ENCODE measurements around the gene ZC3H10. TPM values are rescaled to one million over a fixed set of nuclear protein-coding genes. Genes with fewer than 3 reads are reported as not detected.

ZC3H10 gene
- total RNA-seq, 4 donors from 2014 or later: 3.1 to 9.1 (median 3.7) TPM

- Histone ChIP-seq H3K27me3 (no peaks in the 10 kb centered on the region), H3K36me3 (peaks cover 0 to 20% of the 10 kb centered on the region in 2 donors), H3K9me3 (no peaks in the 10 kb centered on the region), H3K4me3 (no peak overlapping the region), H3K27ac (peak overlapping the region; percentile 92 to 99 (median 98)), H3K4me1 (peaks cover 57 to 64% of the 10 kb centered on the region in 2 donors)
- ATAC-seq: no peak
- no peak for TF ChIP-seq POLR2A (IDR thresholded peaks at IDR 0.05)
- no peak for TF ChIP-seq CTCF (IDR thresholded peaks at IDR 0.05 in 4 of 5, conservative IDR thresholded peaks at IDR 0.05 in 1 of 5)
- DNase-seq: no peak
- intact Hi-C loops (cut with DNase I; ENCODE audit: low total_unique reads) (loop anchor here (1.0 kb wide), 4 partner anchors 7 to 98 kb away; partner anchors contain the start of genes MYL6, NABP2 and SMARCC2), in situ Hi-C loops (cut with MboI; ENCODE audit: low sequenced_read_pairs in 4 of 4) (loop anchor here in 3 of 4 donors (5.0 to 10.0 kb wide), 2 partner anchors 58 to 61 kb away; partner anchors contain the start of gene SMARCC2 (in 3 of the 3))
Observed at GRCh38 chr12:56126732-56127239, 8.7 kb downstream of the ZC3H10 start.

GRCh38 chr12:56127485-56127887 lies 9.4 kb downstream of the ZC3H10 start:
- in situ Hi-C loops (cut with MboI; ENCODE audit: low sequenced_read_pairs in 4 of 4) (loop anchor here in 3 of 4 donors (5.0 to 10.0 kb wide), 2 partner anchors 57 to 60 kb away; partner anchors contain the start of gene SMARCC2 (in 3 of the 3)), intact Hi-C loops (cut with DNase I; ENCODE audit: low total_unique reads) (loop anchor here (1.0 kb wide), 1 partner anchor 8 kb away; no protein-coding TSS in a partner anchor)
- peaks cover 0 to 27% of the 10 kb centered on the region in 2 donors for H3K36me3 ChIP-seq
- peak overlapping the region; percentile 92 to 99 (median 98) for H3K27ac ChIP-seq
- peaks cover 50 to 57% of the 10 kb centered on the region in 2 donors for H3K4me1 ChIP-seq
- no peaks in the 10 kb centered on the region for H3K9me3 ChIP-seq
- no peaks in the 10 kb centered on the region for H3K27me3 ChIP-seq
- TF ChIP-seq CTCF (IDR thresholded peaks at IDR 0.05 in 4 of 5, conservative IDR thresholded peaks at IDR 0.05 in 1 of 5) (no peak), POLR2A (IDR thresholded peaks at IDR 0.05) (no peak)
- H3K4me3 ChIP-seq: peak overlapping the region; percentile 39 to 95 (median 62)
- no peak for DNase-seq
- no peak for ATAC-seq

- in situ Hi-C loops (cut with MboI; ENCODE audit: low sequenced_read_pairs in 4 of 4) (loop anchor here in 3 of 4 donors (5.0 to 10.0 kb wide), 2 partner anchors 57 to 59 kb away; partner anchors contain the start of gene SMARCC2 (in 3 of the 3)), intact Hi-C loops (cut with DNase I; ENCODE audit: low total_unique reads) (loop anchor here (1.0 kb wide), 2 partner anchors 9 to 24 kb away; partner anchors contain the start of gene MYL6B)
Observed at GRCh38 chr12:56127888-56128669, 10.0 kb downstream of the ZC3H10 start, which contains the start of gene ESYT1. Gene ESYT1, plus strand, starts transcription at chr12:56128267. Its CDS starts 53 bp downstream, at chr12:56128320.

More at GRCh38 chr12:56127888-56128669, 10.0 kb downstream of the ZC3H10 start, which contains the start of gene ESYT1:
- Histone ChIP-seq H3K27ac (peak within 1 kb of the TSS; percentile 92 to 99 (median 98)), H3K4me3 (peak within 1 kb of the TSS; percentile 71 to 95 (median 88)), H3K27me3 (no peaks in the 10 kb centered on the region), H3K4me1 (peaks cover 44 to 51% of the 10 kb centered on the region in 2 donors), H3K9me3 (no peaks in the 10 kb centered on the region), H3K36me3 (peaks cover 0 to 29% of the 10 kb centered on the region in 2 donors)
- ATAC-seq: peak; percentile 87
- TF ChIP-seq CTCF (IDR thresholded peaks at IDR 0.05 in 4 of 5, conservative IDR thresholded peaks at IDR 0.05 in 1 of 5): peak in 1 of 5 experiments; percentile 13
- TF ChIP-seq POLR2A (IDR thresholded peaks at IDR 0.05): peak; percentile 98 to 99
- peak; percentile 99 to 100 for DNase-seq
